ENCODE measurements around the gene NR2F2. TPM values are rescaled to one million over a fixed set of nuclear protein-coding genes. Genes with fewer than 3 reads are reported as not detected.

Gene NR2F2
- total RNA-seq, 1 donor from 2014 or later = 32.1 TPM

DNA sequence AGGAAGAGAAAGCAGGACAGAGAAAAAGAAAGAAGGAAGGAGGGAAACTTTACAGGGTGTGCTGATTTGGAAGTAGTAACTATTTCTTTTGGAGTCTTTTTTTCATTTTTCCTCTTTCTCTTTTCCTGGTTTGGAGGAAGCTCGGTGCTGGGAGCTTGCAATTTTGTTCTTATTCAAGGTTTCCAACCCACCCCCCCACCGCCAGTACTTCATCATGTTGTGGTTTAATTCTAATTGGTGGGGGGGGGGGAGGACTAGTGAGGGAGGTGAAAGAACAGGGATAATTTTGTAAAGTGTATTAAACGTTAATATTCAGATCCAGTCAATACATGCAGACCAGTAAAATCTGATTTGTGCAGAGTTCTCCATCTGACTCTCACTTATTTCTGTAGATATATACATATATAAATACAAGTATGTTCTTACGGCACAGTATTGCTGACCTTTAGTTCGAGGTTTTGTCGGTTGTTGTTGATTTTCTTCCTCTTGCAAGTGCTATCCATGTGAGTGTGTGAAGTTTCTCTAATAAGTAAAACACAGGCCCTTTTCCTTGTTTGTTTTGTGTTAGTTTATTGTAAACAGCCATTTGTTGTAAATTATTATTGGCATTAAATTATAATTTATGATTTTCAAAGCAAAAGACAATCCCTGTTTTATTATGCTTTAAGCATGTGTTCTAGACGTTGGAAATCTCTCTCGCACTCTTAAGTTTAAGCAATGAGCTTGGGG, 9.3 kb downstream of the NR2F2 start:
- TF ChIP-seq EZH2phosphoT487 (IDR thresholded peaks at IDR 0.05) (no peak), EZH2 (IDR thresholded peaks at IDR 0.05) (no peak)
- TF ChIP-seq, protein P1, sequence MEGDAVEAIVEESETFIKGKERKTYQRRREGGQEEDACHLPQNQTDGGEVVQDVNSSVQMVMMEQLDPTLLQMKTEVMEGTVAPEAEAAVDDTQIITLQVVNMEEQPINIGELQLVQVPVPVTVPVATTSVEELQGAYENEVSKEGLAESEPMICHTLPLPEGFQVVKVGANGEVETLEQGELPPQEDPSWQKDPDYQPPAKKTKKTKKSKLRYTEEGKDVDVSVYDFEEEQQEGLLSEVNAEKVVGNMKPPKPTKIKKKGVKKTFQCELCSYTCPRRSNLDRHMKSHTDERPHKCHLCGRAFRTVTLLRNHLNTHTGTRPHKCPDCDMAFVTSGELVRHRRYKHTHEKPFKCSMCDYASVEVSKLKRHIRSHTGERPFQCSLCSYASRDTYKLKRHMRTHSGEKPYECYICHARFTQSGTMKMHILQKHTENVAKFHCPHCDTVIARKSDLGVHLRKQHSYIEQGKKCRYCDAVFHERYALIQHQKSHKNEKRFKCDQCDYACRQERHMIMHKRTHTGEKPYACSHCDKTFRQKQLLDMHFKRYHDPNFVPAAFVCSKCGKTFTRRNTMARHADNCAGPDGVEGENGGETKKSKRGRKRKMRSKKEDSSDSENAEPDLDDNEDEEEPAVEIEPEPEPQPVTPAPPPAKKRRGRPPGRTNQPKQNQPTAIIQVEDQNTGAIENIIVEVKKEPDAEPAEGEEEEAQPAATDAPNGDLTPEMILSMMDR (IDR thresholded peaks at IDR 0.05) = no peak
- H3K9me3 Mint-ChIP-seq = no peaks in the 10 kb centered on the region
- peak overlapping the region; percentile 98 for H3K27ac Mint-ChIP-seq
- Histone ChIP-seq H3K4me2 (peak overlapping the region; percentile 98), H3K9ac (peak overlapping the region; percentile 14), H3K4me1 (peaks cover 69% of the 10 kb centered on the region), H3K79me2 (ENCODE audit: low read depth) (peaks cover 100% of the 10 kb centered on the region), H3K27me3 (peaks cover 15% of the 10 kb centered on the region), H3K36me3 (peaks cover 21% of the 10 kb centered on the region), H4K20me1 (ENCODE audit: low read depth) (peaks cover 97% of the 10 kb centered on the region), H2AFZ (replicated peaks) (no peak overlapping the region), H3K4me3 (peak overlapping the region; percentile 92), H3K27ac (peak overlapping the region; percentile 95), H3K9me3 (ENCODE audit: low read depth) (no peaks in the 10 kb centered on the region), H3F3A (ENCODE audit: low read depth) (peaks cover 98% of the 10 kb centered on the region)
- peak; percentile 17 for DNase-seq (ENCODE audit: low spot score)
- H3K27me3 Mint-ChIP-seq (ENCODE audit: insufficient read depth, low read depth) = peaks cover 25% of the 10 kb centered on the region
- H3K4me3 Mint-ChIP-seq = peak overlapping the region; percentile 96
- peaks cover 49% of the 10 kb centered on the region for H3K36me3 Mint-ChIP-seq
- peaks cover 77% of the 10 kb centered on the region for H3K4me1 Mint-ChIP-seq

DNA sequence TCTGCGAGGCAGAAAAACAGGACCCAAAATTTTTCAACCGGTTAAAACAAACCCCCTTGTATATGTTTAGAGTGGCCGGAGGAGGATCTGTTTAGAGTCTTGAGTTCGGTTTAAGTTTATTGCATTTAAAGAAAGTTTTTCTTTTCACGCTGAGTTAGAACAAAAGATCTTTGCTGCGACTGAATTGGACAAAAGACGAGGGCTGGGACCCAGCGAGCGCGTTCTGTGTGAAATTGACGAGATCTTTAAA, 9.8 kb downstream of the NR2F2 start:
- H3K27me3 ChIP-seq = peaks cover 11% of the 10 kb centered on the region
- H4K20me1 ChIP-seq (ENCODE audit: low read depth) = peaks cover 97% of the 10 kb centered on the region
- H3K9ac ChIP-seq = peak overlapping the region; percentile 14
- peaks cover 21% of the 10 kb centered on the region for H3K36me3 ChIP-seq
- no peak overlapping the region for H2AFZ ChIP-seq (replicated peaks)
- TF ChIP-seq, protein P1 (IDR thresholded peaks at IDR 0.05) = no peak
- no peak for TF ChIP-seq EZH2 (IDR thresholded peaks at IDR 0.05)
- no peak for TF ChIP-seq EZH2phosphoT487 (IDR thresholded peaks at IDR 0.05)
- Mint-ChIP-seq H3K27me3 (ENCODE audit: insufficient read depth, low read depth) (peaks cover 21% of the 10 kb centered on the region), H3K9me3 (no peaks in the 10 kb centered on the region), H3K27ac (peak overlapping the region; percentile 98), H3K36me3 (peaks cover 45% of the 10 kb centered on the region), H3K4me3 (peak overlapping the region; percentile 96), H3K4me1 (peaks cover 77% of the 10 kb centered on the region)
- H3K9me3 ChIP-seq (ENCODE audit: low read depth) = no peaks in the 10 kb centered on the region
- DNase-seq (ENCODE audit: low spot score) = peak; percentile 88
- peak overlapping the region; percentile 98 for H3K4me2 ChIP-seq
- peak overlapping the region; percentile 92 for H3K4me3 ChIP-seq
- peak overlapping the region; percentile 95 for H3K27ac ChIP-seq
- H3K79me2 ChIP-seq (ENCODE audit: low read depth) = peaks cover 100% of the 10 kb centered on the region
- H3F3A ChIP-seq (ENCODE audit: low read depth) = peaks cover 98% of the 10 kb centered on the region
- H3K4me1 ChIP-seq = peaks cover 69% of the 10 kb centered on the region

DNA sequence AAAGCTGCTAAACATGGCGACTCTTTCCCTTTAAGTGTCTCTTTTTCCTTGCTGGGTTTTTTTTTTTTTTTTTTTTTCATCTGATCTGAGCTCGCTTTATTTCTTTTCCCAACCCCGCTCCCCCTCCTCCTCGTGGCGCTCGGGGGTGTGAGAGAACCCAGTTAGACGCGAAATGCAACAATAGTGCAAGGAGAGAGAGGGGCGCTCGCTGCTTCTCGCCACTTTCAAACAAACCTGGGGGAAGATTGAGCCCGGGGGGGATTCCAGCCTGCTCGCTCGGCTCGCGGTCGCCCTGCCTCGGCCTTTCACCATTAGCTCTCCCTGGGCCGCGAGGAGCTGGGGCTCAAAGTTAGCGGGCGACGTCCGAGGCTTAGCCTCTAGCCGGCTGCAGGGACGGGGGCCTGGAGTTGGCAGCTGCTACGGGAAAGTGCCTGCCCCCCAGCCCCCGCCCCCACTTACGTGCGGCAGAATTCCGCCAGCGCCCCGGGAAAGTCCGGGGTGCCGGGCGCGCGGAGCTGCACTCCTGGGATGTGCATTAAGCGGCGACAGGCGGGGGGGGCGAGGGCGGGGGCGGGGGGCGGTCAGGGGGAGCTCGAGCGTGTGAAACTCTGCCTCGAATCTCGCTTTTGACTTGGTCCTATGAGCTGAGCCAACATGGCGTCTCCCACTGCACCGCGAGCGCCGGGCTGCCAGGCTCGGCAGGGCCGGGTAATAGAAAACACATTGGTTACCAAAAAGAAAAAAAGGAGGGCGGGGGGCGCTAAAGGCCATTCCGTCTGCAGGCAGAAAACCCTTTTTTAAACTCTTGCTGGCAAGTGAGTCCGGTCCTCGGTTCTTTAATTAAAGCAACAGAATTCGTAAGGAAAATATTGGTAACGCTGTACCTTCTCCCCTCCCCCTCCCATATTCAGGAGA, 10.4 kb downstream of the NR2F2 start:
- Histone ChIP-seq H3K4me3 (peak overlapping the region; percentile 92), H3K27ac (peak overlapping the region; percentile 95), H2AFZ (replicated peaks) (no peak overlapping the region), H3K4me2 (peak overlapping the region; percentile 98), H3F3A (ENCODE audit: low read depth) (peaks cover 98% of the 10 kb centered on the region), H3K9me3 (ENCODE audit: low read depth) (no peaks in the 10 kb centered on the region), H3K79me2 (ENCODE audit: low read depth) (peaks cover 99% of the 10 kb centered on the region), H3K36me3 (peaks cover 17% of the 10 kb centered on the region), H3K27me3 (peaks cover 11% of the 10 kb centered on the region), H3K9ac (no peak overlapping the region), H3K4me1 (peaks cover 70% of the 10 kb centered on the region), H4K20me1 (ENCODE audit: low read depth) (peaks cover 96% of the 10 kb centered on the region)
- peak; percentile 90 for DNase-seq (ENCODE audit: low spot score)
- TF ChIP-seq EZH2 (IDR thresholded peaks at IDR 0.05) (no peak), EZH2phosphoT487 (IDR thresholded peaks at IDR 0.05) (no peak)
- TF ChIP-seq, protein P1 (IDR thresholded peaks at IDR 0.05) = no peak
- Mint-ChIP-seq H3K4me3 (peak overlapping the region; percentile 96), H3K9me3 (no peaks in the 10 kb centered on the region), H3K36me3 (peaks cover 40% of the 10 kb centered on the region), H3K4me1 (peaks cover 75% of the 10 kb centered on the region), H3K27me3 (ENCODE audit: insufficient read depth, low read depth) (peaks cover 19% of the 10 kb centered on the region), H3K27ac (peak overlapping the region; percentile 98)
